MCF 10A (cell line): ENCODE results near the gene SLC8A2. TPM values are rescaled to one million over a fixed set of nuclear protein-coding genes. Genes with fewer than 3 reads are reported as not detected.
"Not testable (repeated sequence)": the region's sequence is repeated elsewhere in the genome, so short reads cannot be mapped to it uniquely, and the experiment has no call there.

Source experiments
- BruUV-seq: library from RNA; stranded (reverse); fragments of 400-500 nt; replicated peaks from 2 replicates; lab custom pipeline; 2021; lab: Mats Ljungman, UMichigan
- CTCF ChIA-PET: fragments of 300-600 bp; sonication (Branson Sonifier 250); formaldehyde crosslinking; extraction: SDS; loops from one replicate; lab custom pipeline; 2021; ENCODE audit warnings: antibody characterized with exemption, inconsistent platforms; lab: Yijun Ruan, JAX
- POLR2A ChIA-PET: fragments of 300-600, 350-650 bp; sonication (Branson Sonifier 250); formaldehyde crosslinking; extraction: SDS; loops from one replicate; lab custom pipeline; 2020; ENCODE audit warnings: antibody characterized with exemption, inconsistent platforms; lab: Yijun Ruan, JAX
- DNase-seq: peaks from one replicate; pipeline ENCODE4 v3.0.0-alpha.2; 2018; ENCODE audit not compliant: unreplicated experiment
- H3K27ac Mint-ChIP-seq: one replicate; pipeline ENCODE4 v1.8.0; 2022; ENCODE audit warnings: mild to moderate bottlenecking, low read depth, mixed read lengths; ENCODE audit not compliant: unreplicated experiment
- H3K27me3 Mint-ChIP-seq: one replicate; pipeline ENCODE4 v1.8.0; 2022; ENCODE audit warnings: mixed read lengths; ENCODE audit not compliant: insufficient read depth, unreplicated experiment
- H3K36me3 Mint-ChIP-seq: one replicate; pipeline ENCODE4 v1.8.0; 2022; ENCODE audit warnings: mild to moderate bottlenecking, moderate library complexity, mixed read lengths; ENCODE audit not compliant: insufficient read depth, unreplicated experiment
- H3K4me1 Mint-ChIP-seq: one replicate; pipeline ENCODE4 v1.8.0; 2022; ENCODE audit warnings: mixed read lengths; ENCODE audit not compliant: insufficient read depth, unreplicated experiment
- H3K4me3 Mint-ChIP-seq: one replicate; pipeline ENCODE4 v1.8.0; 2022; ENCODE audit warnings: mild to moderate bottlenecking, moderate library complexity, mixed read lengths; ENCODE audit not compliant: unreplicated experiment
- H3K9me3 Mint-ChIP-seq: one replicate; pipeline ENCODE4 v1.8.0; 2022; ENCODE audit warnings: mixed read lengths; ENCODE audit not compliant: unreplicated experiment
- intact Hi-C: fragments of 100-400 bp; cut with micrococcal nuclease; formaldehyde crosslinking; loops from 2 replicates; pipeline ENCODE4 v1.14.1; 2022
- total RNA-seq: library from RNA; stranded (reverse); gene quantifications from 2 replicates; pipeline ENCODE4 v1.2.3, GENCODE V29; 2022
- TF ChIP-seq, protein P1 (sequence below): fragments of 200-600 bp; IDR thresholded peaks from one replicate; pipeline ENCODE4 v1.8.0; 2022; ENCODE audit warnings: antibody characterized with exemption, mild to moderate bottlenecking; ENCODE audit not compliant: unreplicated experiment

Gene SLC8A2
- total RNA-seq, 1 experiment from 2014 or later, result not detected

GRCh38 chr19:47389150-47389556 is 82.5 kb downstream of the SLC8A2 start:
- TF ChIP-seq, protein P1, sequence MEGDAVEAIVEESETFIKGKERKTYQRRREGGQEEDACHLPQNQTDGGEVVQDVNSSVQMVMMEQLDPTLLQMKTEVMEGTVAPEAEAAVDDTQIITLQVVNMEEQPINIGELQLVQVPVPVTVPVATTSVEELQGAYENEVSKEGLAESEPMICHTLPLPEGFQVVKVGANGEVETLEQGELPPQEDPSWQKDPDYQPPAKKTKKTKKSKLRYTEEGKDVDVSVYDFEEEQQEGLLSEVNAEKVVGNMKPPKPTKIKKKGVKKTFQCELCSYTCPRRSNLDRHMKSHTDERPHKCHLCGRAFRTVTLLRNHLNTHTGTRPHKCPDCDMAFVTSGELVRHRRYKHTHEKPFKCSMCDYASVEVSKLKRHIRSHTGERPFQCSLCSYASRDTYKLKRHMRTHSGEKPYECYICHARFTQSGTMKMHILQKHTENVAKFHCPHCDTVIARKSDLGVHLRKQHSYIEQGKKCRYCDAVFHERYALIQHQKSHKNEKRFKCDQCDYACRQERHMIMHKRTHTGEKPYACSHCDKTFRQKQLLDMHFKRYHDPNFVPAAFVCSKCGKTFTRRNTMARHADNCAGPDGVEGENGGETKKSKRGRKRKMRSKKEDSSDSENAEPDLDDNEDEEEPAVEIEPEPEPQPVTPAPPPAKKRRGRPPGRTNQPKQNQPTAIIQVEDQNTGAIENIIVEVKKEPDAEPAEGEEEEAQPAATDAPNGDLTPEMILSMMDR, result no peak
- no peak overlapping the region for H3K4me3 Mint-ChIP-seq
- peaks cover 10% of the 10 kb centered on the region for H3K27me3 Mint-ChIP-seq
- peaks cover 6% of the 10 kb centered on the region for H3K4me1 Mint-ChIP-seq
- POLR2A ChIA-PET, result interaction anchor here (0.7 to 1.3 kb wide), 4 partner anchors 97 to 454 kb away, joined by 3 to 7 read pairs (median 3); no protein-coding TSS in a partner anchor
- DNase-seq, result no peak
- no peaks in the 10 kb centered on the region for H3K9me3 Mint-ChIP-seq
- no TSS peak for BruUV-seq
- CTCF ChIA-PET, result interaction anchor here (0.6 to 1.4 kb wide), 5 partner anchors 11 to 850 kb away, joined by 3 to 5 read pairs (median 5); partner anchors contain the start of gene DHX34
- H3K27ac Mint-ChIP-seq, result no peak overlapping the region
- peaks cover 4% of the 10 kb centered on the region for H3K36me3 Mint-ChIP-seq
- intact Hi-C loops, result no loop called here

GRCh38 chr19:47388721-47389120 is 83.0 kb downstream of the SLC8A2 start:
- intact Hi-C loops, H3K9me3 Mint-ChIP-seq, DNase-seq, BruUV-seq, H3K36me3 Mint-ChIP-seq, H3K4me1 Mint-ChIP-seq, H3K4me3 Mint-ChIP-seq, H3K27me3 Mint-ChIP-seq, H3K27ac Mint-ChIP-seq: not testable (repeated sequence)
- ChIA-PET CTCF (interaction anchor here (0.6 to 1.4 kb wide), 5 partner anchors 11 to 376 kb away, joined by 3 to 5 read pairs (median 5); partner anchors contain the start of gene DHX34), POLR2A (interaction anchor here (0.7 to 1.3 kb wide), 6 partner anchors 95 to 470 kb away, joined by 3 to 7 read pairs (median 3); no protein-coding TSS in a partner anchor)

DNA sequence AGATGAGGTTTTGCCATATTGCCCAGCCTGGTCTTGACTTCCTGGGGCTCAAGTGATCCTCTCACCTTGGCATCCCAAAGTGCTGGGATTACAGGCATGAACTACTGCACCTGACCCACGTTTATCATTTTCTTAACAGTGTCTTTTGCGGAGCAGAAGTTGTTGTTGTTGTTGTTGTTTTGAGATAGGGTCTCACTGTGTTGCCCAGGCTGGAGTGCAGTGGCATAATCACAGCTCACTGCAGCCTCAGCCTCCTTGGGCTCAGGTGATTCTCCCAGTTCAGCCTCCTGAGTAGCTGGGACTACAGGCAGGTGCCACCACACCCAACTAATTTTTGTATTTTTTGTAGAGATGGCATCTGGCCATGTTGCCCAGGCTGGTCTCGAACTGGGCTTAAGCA is 84.1 kb downstream of the SLC8A2 start:
- BruUV-seq, H3K36me3 Mint-ChIP-seq: not testable (repeated sequence)
- CTCF ChIA-PET, result interaction anchor here (0.6 to 1.4 kb wide), 2 partner anchors 39 to 171 kb away, joined by 3 to 5 read pairs; partner anchors contain the start of gene DHX34

DNA sequence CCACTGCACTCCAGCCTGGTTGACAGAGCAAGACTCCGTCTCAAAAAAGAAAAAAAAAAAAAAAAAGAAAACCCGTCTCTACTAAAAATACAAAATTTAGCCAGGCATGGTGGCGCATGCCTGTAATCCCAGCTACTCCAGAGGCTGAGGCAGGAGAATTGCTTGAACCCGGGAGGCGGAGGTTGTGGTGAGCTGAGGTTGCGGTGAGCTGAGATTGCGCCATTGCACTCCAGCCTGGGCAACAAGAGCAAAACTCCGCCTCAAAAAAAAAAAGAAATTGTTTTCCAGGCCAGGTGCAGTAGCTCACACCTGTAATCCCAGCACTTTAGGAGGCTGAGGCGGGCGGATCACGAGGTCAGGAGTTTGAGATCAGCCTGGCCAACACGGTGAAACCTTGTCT is 85.1 kb downstream of the SLC8A2 start:
- H3K4me1 Mint-ChIP-seq, POLR2A ChIA-PET, H3K27me3 Mint-ChIP-seq, BruUV-seq, H3K9me3 Mint-ChIP-seq, H3K27ac Mint-ChIP-seq, intact Hi-C loops, H3K4me3 Mint-ChIP-seq, DNase-seq: not testable (repeated sequence)
- H3K36me3 Mint-ChIP-seq, result peaks cover 18% of the 10 kb centered on the region
- CTCF ChIA-PET, result interaction anchor here (0.9 to 1.1 kb wide), 2 partner anchors 37 to 41 kb away, joined by 3 read pairs; partner anchors contain the start of gene DHX34

More for the DNA sequence above, 84.1 kb downstream of the SLC8A2 start:
- intact Hi-C loops, H3K4me3 Mint-ChIP-seq, DNase-seq, H3K27ac Mint-ChIP-seq, H3K27me3 Mint-ChIP-seq, H3K9me3 Mint-ChIP-seq, H3K4me1 Mint-ChIP-seq: not testable (repeated sequence)
- POLR2A ChIA-PET, result interaction anchor here (1.3 kb wide), 1 partner anchor 94 kb away, joined by 4 read pairs; no protein-coding TSS in a partner anchor

DNA sequence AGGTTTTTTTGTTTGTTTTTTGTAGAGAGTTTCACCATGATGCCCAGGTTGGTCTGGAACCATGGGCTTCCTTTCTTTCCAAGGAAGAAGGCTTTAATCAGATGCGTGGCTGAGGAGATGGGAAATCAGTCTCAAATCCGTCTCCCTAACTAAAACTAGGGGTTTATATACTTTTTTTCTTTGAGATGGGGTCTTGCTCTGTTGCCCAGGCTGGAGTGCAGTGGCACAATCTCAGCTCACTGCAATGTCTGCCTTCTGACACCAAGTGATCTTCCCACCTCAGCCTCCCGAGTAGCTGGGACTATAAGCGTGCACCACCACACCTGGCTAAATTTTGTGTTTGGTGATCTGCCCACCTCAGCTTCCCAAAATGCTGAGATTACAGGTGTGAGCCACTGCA is 87.2 kb downstream of the SLC8A2 start:
- H3K9me3 Mint-ChIP-seq, DNase-seq, intact Hi-C loops, H3K27me3 Mint-ChIP-seq, H3K4me3 Mint-ChIP-seq, H3K27ac Mint-ChIP-seq, H3K4me1 Mint-ChIP-seq, BruUV-seq: not testable (repeated sequence)
- ChIA-PET CTCF (interaction anchor here (1.7 kb wide), 1 partner anchor 36 kb away, joined by 16 read pairs; the partner anchor contains the start of gene DHX34), POLR2A (interaction anchor here (0.6 to 1.7 kb wide), 3 partner anchors 8 to 35 kb away, joined by 3 to 5 read pairs (median 3); partner anchors contain the start of gene DHX34)
- H3K36me3 Mint-ChIP-seq, result peaks cover 38% of the 10 kb centered on the region

- DNase-seq, H3K27ac Mint-ChIP-seq, CTCF ChIA-PET, BruUV-seq, H3K4me3 Mint-ChIP-seq, intact Hi-C loops, H3K9me3 Mint-ChIP-seq, H3K27me3 Mint-ChIP-seq, H3K4me1 Mint-ChIP-seq: not testable (repeated sequence)
- POLR2A ChIA-PET, result interaction anchor here (0.6 kb wide), 1 partner anchor 35 kb away, joined by 3 read pairs; the partner anchor contains the start of gene DHX34
- peaks cover 43% of the 10 kb centered on the region for H3K36me3 Mint-ChIP-seq
Measured at GRCh38 chr19:47383890-47384289, 87.8 kb downstream of the SLC8A2 start.
